ENCODE measurements around the gene MBP. TPM values are rescaled to one million over a fixed set of nuclear protein-coding genes. Genes with fewer than 3 reads are reported as not detected.
A peak's percentile ranks its signal among the peaks of the same experiment; 100 is the strongest.

MBP gene
- total RNA-seq, 4 donors from 2014 or later, result 45.0 to 60.0 (median 51.9) TPM

- no peak overlapping the region for H3K4me3 ChIP-seq (ENCODE audit: low read depth, poor library complexity, severe bottlenecking)
- TF ChIP-seq CTCF (IDR thresholded peaks at IDR 0.05) (no peak), POLR2A (IDR thresholded peaks at IDR 0.05) (no peak)
- intact Hi-C loops (cut with DNase I; ENCODE audit: low total_unique reads), result no loop called here
- DNase-seq (ENCODE audit: low spot score in 2 of 2), result no peak
- 88 to 89% methylated on average over 2 of the region's 2 CpGs for WGBS, 2 donors
Measured at GRCh38 chr18:77148289-77148688, 15.7 kb upstream of the MBP start.

GRCh38 chr18:77147418-77147852, 14.9 kb upstream of the MBP start:
- intact Hi-C loops (cut with DNase I; ENCODE audit: low total_unique reads), result no loop called here
- 76% methylated on average over 3 of the region's 3 CpGs for WGBS, 2 donors
- no peak for TF ChIP-seq CTCF (IDR thresholded peaks at IDR 0.05)
- DNase-seq (ENCODE audit: low spot score in 2 of 2), result peak in 1 of 2 donors; percentile 82
- no peak overlapping the region for H3K4me3 ChIP-seq (ENCODE audit: low read depth, poor library complexity, severe bottlenecking)

DNA sequence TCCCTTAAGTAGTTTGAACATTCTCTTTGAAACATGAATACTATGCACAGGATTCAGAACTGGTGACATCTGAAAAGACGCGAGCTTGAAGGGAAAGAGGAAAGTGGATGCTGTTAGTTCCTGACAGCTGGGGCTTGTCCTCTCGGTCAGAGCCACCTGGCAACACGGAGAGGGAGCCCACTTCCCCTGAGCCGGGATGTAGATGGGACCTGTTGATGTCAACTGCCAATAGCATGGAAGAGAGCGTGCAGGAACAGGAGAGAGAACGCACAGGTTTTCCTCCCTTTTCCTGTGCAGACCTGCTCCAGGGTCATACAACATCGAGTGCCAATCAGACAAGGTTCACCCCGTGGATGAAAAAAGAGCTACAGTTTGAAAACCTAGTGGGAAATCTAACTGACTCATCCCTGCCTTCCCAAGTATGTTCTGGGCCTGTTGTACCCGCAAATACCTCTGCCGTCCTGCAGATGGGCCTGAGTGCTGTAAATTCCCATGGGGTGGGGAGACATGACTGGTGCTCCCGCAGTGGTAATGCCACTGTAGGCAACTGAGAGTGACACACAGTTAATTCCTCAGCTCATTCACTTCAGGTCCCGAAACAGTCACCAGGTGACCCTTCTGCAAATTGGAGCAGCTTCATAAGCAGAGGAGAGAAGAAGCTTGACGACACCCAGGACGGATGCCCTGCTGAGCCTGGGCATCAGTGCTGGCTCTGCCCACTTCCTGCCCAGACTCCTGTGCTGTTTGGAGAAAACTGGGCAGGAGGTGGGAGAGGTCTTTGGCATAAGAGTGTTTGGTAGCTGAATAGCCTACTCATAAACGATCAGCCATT, 13.9 kb upstream of the MBP start:
- WGBS, 2 donors, result 49% methylated on average over 16 of the region's 16 CpGs
- no peak for TF ChIP-seq CTCF (IDR thresholded peaks at IDR 0.05)
- no peak for TF ChIP-seq POLR2A (IDR thresholded peaks at IDR 0.05)
- intact Hi-C loops (cut with DNase I; ENCODE audit: low total_unique reads), result no loop called here
- DNase-seq (ENCODE audit: low spot score in 2 of 2), result peak in 1 of 2 donors; percentile 69
- H3K4me3 ChIP-seq (ENCODE audit: low read depth, poor library complexity, severe bottlenecking), result no peak overlapping the region

DNA sequence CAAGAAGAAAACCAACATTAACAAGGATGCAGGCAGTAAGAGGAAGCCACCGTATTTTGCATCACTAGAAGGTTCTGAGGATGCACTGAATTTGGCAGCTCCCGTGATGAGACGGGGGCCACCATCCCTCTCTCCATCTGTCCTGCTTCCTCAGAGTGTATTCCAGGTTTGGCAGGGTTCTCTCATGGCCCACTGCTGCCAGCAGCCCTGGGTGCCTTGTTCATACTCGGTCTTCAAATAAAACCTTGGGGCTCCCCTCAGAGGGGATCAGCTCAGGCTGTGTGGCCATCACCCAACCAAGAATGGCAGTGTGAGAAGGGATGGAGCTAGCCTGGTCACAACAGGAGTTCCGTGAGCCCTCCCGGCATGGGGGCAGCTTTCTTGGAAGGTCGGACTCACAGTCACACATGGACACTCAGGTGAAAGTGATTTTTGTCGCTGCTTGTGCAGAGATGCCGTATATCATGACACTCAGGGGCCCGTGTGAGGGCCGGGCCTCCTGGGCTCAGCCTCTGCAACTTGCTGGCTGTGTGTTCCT, 12.8 kb upstream of the MBP start:
- H3K4me3 ChIP-seq (ENCODE audit: low read depth, poor library complexity, severe bottlenecking), result no peak overlapping the region
- WGBS, 2 donors, result 87 to 91% methylated on average over 11 of the region's 11 CpGs
- TF ChIP-seq CTCF (IDR thresholded peaks at IDR 0.05) (no peak), POLR2A (IDR thresholded peaks at IDR 0.05) (no peak)
- intact Hi-C loops (cut with DNase I; ENCODE audit: low total_unique reads), result no loop called here
- DNase-seq (ENCODE audit: low spot score in 2 of 2), result peak in 1 of 2 donors; percentile 80

DNA sequence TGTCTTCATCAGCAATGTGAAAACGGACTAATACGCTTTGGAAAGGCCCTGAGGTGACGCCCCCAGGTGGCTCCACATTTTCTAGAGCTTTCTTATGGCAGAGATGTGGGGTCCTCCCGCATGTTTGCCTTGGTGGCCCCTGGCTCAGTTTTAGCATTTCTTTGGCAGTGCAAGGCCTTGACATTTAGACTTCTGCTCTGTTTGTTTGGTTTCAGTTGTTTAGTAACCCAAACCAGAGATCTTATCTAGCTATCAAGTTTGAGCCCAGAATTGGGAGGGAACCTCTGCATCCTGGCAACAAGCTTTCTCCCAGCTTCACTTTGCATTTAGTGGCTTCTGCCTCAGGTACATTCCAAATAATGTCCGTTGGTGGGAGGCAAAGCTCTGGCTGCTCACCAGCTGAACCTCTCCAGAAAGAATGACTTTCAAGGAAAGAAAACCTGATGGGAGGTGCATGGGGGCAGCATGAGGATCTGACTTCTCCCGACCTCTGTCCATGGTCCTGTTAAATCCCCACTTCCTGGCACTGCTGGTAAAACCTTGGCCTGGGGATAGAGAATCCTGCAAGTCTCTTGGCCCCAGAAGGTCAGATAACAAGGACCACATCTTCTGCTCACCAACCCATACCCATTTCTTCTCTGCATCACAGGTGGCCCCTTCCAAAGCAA, 12.0 kb upstream of the MBP start:
- H3K4me3 ChIP-seq (ENCODE audit: low read depth, poor library complexity, severe bottlenecking), result no peak overlapping the region
- no peak for TF ChIP-seq CTCF (IDR thresholded peaks at IDR 0.05)
- no peak for TF ChIP-seq POLR2A (IDR thresholded peaks at IDR 0.05)
- intact Hi-C loops (cut with DNase I; ENCODE audit: low total_unique reads), result no loop called here
- DNase-seq (ENCODE audit: low spot score in 2 of 2), result peak in 1 of 2 donors; percentile 45
- WGBS, 2 donors, result 38 to 60% methylated on average over 6 of the region's 6 CpGs

All from lower leg skin (tissue), 4 donors.